SKM-1 treated with dmso at 0.1 percent for 144 hours (cell line): ENCODE measurements around the gene LYPLAL1.
"Not testable (repeated sequence)": the region's sequence is repeated elsewhere in the genome, so short reads cannot be mapped to it uniquely, and the experiment has no call there.

ENCODE experiments used
- DNase-seq: peaks from one replicate; lab custom pipeline; 2025; ENCODE audit not compliant: unreplicated experiment; lab: John Stamatoyannopoulos, UW

LYPLAL1 gene

DNA sequence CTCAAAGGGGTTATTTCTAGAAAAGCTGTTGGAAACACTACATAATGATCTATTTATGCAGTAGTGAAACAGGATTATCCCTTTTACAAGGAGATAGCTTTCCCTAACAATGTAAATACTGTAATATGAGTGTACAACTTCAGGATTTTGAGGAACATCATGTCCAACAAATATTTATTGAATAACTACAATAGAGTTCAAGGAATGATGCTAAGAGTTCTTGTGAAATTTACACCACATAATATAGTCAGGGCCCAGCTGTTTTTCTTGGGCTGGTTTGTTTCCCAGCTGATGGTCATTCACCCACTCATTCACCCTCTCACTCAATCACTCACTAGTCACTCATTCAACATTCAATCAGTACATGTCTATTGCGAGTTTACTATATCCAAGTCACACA lies 12.3 kb upstream of the LYPLAL1 start:
- no peak for DNase-seq

DNA sequence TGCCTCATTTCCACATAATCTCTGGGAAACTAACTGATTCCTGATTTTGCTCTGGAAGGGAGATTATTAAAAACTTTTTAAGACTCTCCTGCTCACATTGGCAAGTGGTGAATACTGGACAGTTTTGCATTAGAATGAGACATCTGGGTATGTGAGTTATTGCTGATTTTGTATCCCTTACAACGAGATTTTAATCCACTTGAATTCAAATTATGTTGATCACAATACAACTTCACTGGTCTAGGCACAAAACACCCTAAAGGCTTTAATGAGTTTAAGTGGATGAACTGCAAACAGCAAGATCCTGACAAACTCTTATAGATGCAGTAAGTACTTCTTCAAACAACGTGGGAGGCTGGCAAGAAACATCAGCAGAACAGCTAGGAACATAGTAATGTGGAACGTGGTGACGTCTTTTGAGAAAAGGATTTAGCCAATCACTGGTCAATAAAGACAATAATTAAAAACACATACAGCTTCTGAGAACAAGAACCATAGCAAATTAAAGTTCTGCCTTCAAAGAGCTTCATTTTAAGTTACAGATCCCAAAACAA lies 10.2 kb upstream of the LYPLAL1 start:
- DNase-seq: no peak

- peak; percentile 63 for DNase-seq
These were observed 2.3 kb upstream of the LYPLAL1 start for GRCh38 chr1:219171192-219171935.

DNA sequence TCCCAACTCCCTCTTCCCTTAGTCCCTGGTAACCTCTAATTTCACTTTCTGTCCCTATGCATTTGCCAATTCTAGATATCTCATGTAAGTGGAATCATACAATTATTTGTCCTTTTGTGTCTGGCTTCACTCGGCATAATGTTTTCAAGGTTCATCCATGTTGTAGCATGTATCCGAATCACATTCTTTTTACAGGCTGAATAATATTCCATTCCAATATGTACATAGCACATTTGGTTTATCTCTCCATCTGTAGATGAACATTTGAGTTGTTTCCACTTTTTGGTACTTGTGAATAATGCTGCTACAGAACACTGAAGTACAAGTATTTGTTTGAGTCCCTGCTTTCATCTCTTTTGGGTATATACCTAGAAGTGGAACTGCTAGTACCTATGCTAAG lies 857 bp upstream of the LYPLAL1 start:
- DNase-seq: no peak

DNA sequence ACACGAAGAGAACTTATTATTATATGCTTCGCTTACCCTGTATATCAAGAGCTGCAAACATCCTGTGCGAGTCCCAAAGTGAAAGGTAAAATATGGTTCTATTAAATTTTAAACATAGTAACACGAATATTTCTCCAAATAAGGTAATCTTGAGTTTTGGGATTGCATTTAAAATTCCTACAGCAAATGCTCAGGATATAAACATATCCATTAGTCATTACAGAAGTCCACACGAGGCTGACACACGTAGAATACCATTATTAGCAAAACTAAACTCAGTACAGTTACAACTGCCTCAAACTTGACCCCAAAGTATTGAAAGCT lies 282 bp upstream of the LYPLAL1 start:
- no peak for DNase-seq

DNA sequence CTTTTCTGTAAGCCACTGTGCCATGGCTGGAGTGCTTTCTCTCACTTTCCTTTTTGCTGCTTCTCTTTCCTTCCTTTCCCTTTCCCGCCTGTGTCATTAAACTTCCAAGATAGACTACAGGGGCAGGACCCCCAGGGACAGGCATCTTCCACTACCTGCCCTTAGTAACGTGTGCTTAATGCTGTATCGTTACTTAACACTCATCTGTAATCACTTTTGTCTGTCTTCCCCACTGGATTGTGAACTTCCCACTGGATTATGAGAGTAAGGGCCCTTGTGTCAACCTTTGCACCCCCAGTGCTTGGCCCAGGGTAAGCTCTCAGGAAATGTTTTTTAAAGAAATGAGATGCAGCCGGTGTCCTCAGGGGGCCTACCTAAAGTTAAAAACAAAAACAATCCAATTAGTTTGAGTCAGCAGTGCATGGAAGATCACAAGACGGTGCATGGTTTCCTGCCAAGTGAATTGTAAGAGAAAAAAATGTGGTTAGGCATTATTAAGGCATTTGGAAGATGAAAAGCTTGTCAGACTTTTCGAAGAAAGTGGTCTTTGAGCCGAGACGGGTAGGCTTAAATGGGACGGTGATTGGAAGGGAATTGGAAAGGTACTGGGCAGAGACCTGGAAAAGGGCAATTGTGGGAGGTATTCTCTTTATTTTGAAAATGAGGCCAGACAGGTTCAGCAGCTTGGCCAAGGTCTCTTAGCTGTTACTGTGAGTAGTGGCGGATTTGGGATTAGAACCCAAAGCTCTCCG lies 958 bp downstream of the LYPLAL1 start:
- DNase-seq: no peak

DNA sequence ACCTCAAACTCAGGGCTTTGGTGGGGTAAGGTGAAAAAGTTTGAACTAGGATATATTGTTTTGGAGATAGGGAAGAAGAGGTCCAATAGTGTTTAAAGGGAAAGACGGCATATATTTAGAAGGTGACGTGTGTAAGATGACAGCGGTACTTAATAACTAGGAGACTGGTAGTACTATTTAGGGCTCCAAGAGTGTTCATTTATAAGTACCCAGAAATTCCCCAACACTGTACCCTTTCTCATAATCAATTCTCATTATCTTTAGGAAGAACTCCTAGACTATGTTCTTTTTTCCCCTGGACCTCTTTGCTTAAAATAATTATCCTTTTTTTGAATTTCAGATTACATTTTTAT lies 1.5 kb downstream of the LYPLAL1 start:
- no peak for DNase-seq

GRCh38 chr1:219176168-219176567 lies 2.5 kb downstream of the LYPLAL1 start:
- DNase-seq: no peak

- DNase-seq: no peak
These were observed 3.7 kb downstream of the LYPLAL1 start for GRCh38 chr1:219177363-219177762.

- no peak for DNase-seq
These were observed 4.3 kb downstream of the LYPLAL1 start for GRCh38 chr1:219177940-219178339.

GRCh38 chr1:219179293-219179692 lies 5.6 kb downstream of the LYPLAL1 start:
- peak; percentile 37 for DNase-seq

DNA sequence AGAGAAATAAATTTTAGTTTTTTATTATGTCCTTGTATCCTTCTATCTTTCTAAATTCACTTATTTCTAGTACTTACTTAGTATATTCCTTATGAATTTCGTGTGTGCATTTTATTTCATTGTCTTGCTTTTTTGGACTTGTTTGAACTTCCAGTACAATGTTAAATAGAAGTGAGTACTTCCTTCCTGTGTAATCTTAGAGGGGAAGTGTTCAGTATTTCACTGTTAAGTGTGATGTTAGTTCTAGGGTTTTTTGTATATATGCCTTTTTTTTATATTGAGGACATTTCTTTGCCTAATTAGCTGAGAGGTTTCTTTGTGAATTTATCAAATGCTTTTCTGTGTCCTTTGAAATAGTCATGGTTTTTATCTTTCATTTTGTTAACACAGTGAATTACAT lies 10.7 kb downstream of the LYPLAL1 start:
- peak; percentile 7 for DNase-seq

DNA sequence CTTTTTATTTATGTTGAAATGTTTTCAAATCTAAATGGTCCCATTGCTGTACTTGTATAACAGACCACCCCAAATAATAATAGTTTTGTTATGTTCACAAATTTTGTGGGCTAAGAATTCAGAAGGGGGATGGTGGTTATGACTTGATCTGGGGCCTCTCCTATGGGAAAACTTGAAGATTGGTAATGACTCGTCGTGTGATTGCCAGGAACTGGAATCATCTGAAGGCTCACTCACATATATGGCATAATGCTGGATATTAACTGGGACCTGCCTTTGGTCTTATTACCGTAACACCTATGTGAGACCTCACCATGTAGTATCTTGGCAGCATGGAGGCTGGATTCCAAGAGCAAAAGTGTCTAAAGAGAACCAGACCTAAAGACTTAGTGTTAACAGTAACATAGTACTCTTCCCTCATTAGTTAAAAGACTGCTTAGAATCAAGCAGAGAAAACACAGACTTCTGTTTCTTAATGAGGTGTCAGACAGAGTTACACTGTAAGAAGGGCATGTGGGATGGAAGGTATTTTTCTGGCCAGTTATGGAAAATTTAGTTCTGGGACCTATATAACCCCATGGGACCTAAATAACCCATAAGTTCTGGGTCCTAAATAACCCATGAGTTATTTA lies 11.9 kb downstream of the LYPLAL1 start:
- no peak for DNase-seq

GRCh38 chr1:219188331-219188803 lies 14.7 kb downstream of the LYPLAL1 start:
- peak; percentile 19 for DNase-seq

DNA sequence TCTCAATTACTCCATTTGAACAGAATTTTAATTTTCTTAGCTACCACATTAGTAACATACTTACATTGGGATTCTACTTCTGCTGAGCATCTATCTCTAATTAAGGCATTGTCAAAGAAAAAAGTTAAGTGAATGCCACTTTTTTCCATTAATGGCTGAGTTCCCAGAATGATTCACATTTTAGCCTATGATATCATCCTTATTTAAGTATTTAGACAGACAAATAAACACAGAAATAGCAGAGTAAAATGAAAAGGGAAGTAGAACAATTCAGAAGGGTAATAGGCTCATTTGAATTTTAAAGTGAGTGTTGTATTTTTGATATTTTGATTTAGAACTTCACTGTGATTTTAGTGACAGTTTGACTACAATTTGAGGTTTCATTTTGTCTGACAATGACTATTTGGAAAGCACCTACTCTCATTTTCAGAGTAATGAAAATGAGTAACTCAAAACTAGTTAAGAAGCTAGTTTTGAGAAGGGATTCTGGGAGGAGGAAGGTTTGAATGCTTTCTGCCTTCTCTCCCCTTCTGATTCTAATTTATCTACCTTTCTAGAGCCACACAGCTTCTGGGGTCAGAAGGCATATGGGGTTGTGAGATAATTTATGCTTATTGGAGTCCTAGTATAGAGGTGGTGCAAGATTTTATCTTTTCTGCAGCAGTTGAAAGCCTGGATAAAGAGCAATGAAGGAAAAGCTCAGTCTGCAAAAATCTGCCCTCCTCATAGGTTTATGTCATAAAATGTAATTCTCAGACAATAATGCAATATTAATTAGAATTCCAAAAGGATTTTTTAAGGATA lies 15.5 kb downstream of the LYPLAL1 start:
- DNase-seq: no peak

DNA sequence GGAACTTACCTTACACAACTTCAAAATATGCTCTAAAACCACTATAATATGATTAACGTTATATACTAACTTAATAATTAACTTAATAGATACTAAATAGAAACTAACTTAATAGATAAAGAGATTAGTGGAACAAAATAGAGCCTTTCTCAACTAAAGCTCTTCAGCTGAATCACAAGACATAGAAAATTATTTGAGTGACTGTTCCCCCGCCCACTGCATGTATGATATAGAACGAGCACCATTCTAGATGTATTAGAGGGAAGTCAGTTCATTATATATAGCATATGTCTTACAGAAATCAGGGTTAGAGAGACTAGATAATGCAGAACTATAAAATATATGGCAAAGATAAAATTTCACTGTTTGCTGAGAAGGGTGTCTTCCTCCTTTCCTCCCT lies 16.3 kb downstream of the LYPLAL1 start:
- no peak for DNase-seq

GRCh38 chr1:219190605-219191004 lies 16.9 kb downstream of the LYPLAL1 start:
- DNase-seq: no peak

DNA sequence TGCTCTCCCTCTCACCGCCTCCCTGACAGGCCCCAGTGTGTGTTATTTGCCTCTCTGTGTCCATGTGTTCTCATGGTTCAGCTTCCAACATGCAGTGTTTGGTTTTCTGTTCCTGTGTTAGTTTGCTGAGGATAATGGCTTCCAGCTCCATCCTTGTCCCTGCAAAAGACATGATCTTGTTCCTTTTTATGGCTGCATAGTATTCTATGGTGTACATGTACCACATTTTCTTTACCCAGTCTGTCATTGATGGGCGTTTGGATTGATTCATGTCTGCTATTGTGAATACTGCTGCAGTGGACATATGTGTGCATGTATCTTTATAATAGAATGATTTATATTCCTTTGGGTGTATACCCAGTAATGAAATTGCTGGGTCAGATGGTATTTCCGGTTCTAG lies 22.2 kb downstream of the LYPLAL1 start:
- not testable (repeated sequence) for DNase-seq

- no peak for DNase-seq
These were observed 28.0 kb downstream of the LYPLAL1 start for GRCh38 chr1:219201656-219202055.

GRCh38 chr1:219202567-219202966 lies 28.9 kb downstream of the LYPLAL1 start:
- DNase-seq: no peak

- no peak for DNase-seq
These were observed 32.7 kb downstream of the LYPLAL1 start for GRCh38 chr1:219206350-219206749.
